ENCODE measurements around the gene ACTG2. TPM values are rescaled to one million over a fixed set of nuclear protein-coding genes. Genes with fewer than 3 reads are reported as not detected.

The ACTG2 gene
- total RNA-seq, 3 donors from 2014 or later, result 53.1 to 3,506 (median 391) TPM

GRCh38 chr2:73917296-73917695, 24.5 kb downstream of the ACTG2 start:
- Histone ChIP-seq H3K36me3 (ENCODE audit: low read depth) (no peaks in the 10 kb centered on the region), H3K4me3 (no peak overlapping the region), H3K9me3 (no peaks in the 10 kb centered on the region), H3K4me1 (ENCODE audit: low read depth) (no peaks in the 10 kb centered on the region)
- intact Hi-C loops (cut with DNase I, micrococcal nuclease), result no loop called here
- no peak for ATAC-seq
- no peak for TF ChIP-seq CTCF (IDR thresholded peaks at IDR 0.05)
- DNase-seq, result no peak

GRCh38 chr2:73917696-73918207, 24.9 kb downstream of the ACTG2 start:
- H3K36me3 ChIP-seq (ENCODE audit: low read depth), result no peaks in the 10 kb centered on the region
- TF ChIP-seq CTCF (IDR thresholded peaks at IDR 0.05), result no peak
- DNase-seq, result no peak
- ATAC-seq, result no peak
- no peaks in the 10 kb centered on the region for H3K9me3 ChIP-seq
- H3K4me1 ChIP-seq (ENCODE audit: low read depth), result no peaks in the 10 kb centered on the region
- intact Hi-C loops (cut with DNase I, micrococcal nuclease), result no loop called here
- no peak overlapping the region for H3K4me3 ChIP-seq

- Histone ChIP-seq H3K4me3 (no peak overlapping the region), H3K9me3 (no peaks in the 10 kb centered on the region), H3K36me3 (ENCODE audit: low read depth) (no peaks in the 10 kb centered on the region), H3K4me1 (ENCODE audit: low read depth) (no peaks in the 10 kb centered on the region)
- TF ChIP-seq CTCF (IDR thresholded peaks at IDR 0.05), result no peak
- DNase-seq, result no peak
- no peak for ATAC-seq
- intact Hi-C loops (cut with DNase I, micrococcal nuclease), result no loop called here
Measured at GRCh38 chr2:73918856-73919255, 26.0 kb downstream of the ACTG2 start.

- DNase-seq (no peak), ATAC-seq (no peak)
- intact Hi-C loops (cut with DNase I, micrococcal nuclease), result no loop called here
- Histone ChIP-seq H3K4me3 (no peak overlapping the region), H3K36me3 (ENCODE audit: low read depth) (no peaks in the 10 kb centered on the region), H3K4me1 (ENCODE audit: low read depth) (no peaks in the 10 kb centered on the region), H3K9me3 (no peaks in the 10 kb centered on the region)
- TF ChIP-seq CTCF (IDR thresholded peaks at IDR 0.05), result no peak
Measured at GRCh38 chr2:73919596-73920228, 26.9 kb downstream of the ACTG2 start.

- Histone ChIP-seq H3K4me1 (ENCODE audit: low read depth) (peaks cover 6% of the 10 kb centered on the region), H3K36me3 (ENCODE audit: low read depth) (no peaks in the 10 kb centered on the region), H3K4me3 (no peak overlapping the region), H3K9me3 (no peaks in the 10 kb centered on the region)
- no peak for TF ChIP-seq CTCF (IDR thresholded peaks at IDR 0.05)
- ATAC-seq (peak; percentile 21), DNase-seq (peak; percentile 58 to 64 (median 60))
- intact Hi-C loops (cut with DNase I, micrococcal nuclease), result no loop called here
Measured at GRCh38 chr2:73920577-73921545, 28.1 kb downstream of the ACTG2 start.
